Hematopoietic multipotent progenitor cell (in vitro differentiated cells): ENCODE data around the gene MCRS1. TPM values are rescaled to one million over a fixed set of nuclear protein-coding genes. Genes with fewer than 3 reads are reported as not detected.
"Not testable (repeated sequence)": the region's sequence is repeated elsewhere in the genome, so short reads cannot be mapped to it uniquely, and the experiment has no call there.

Source experiments
- DNase-seq, 3 donors: peaks; one replicate each; pipeline ENCODE4 v3.0.0-alpha.2; 2011 to 2015; ENCODE audit warnings: low read depth in 2 of 3, low spot score in 2 of 3
- total RNA-seq: library from RNA; depleted of rRNA; stranded (reverse); fragments of >200 nt; gene quantifications from one replicate; pipeline ENCODE4 v1.2.3, GENCODE V29; 2012

MCRS1 gene
- total RNA-seq, 1 donor, result 79.2 TPM

GRCh38 chr12:49542592-49543160 lies 25.3 kb downstream of the MCRS1 start:
- DNase-seq, result no peak

- peak in 1 of 3 donors; percentile 21 for DNase-seq
Measured at GRCh38 chr12:49541911-49542505, 25.9 kb downstream of the MCRS1 start.

DNA sequence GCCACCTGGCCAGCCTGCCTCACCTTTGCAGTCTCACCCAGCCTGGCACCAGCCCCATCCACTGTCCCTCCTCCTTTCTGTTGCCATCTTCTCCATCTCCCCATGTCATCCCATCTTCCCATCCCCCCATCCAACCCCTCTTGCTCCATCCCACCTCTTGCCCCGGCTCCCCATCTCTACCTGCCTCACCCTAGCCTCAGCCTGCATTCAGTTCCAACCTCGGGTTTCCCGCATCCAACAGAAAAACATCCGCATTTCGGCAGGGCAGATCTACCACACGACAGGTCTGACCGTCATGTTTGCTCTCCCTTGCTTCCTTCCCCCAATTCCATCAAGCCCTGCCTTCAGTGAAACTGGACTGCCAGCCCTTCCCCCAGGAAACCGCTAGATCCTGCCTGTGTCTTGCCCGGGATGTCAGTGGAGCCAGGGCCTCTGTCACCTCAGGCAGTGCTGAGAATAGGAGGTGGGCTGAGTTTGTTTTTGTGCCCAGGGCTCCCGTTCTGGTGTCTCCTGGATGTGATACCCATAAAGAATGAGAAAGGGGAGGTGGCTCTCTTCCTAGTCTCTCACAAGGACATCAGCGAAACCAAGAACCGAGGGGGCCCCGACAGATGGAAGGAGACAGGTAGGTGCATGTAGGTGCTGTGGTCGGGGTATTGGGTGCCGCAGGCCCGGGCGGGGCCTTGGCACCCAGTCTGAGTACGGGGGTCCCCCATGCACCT lies 26.6 kb downstream of the MCRS1 start:
- no peak for DNase-seq

DNA sequence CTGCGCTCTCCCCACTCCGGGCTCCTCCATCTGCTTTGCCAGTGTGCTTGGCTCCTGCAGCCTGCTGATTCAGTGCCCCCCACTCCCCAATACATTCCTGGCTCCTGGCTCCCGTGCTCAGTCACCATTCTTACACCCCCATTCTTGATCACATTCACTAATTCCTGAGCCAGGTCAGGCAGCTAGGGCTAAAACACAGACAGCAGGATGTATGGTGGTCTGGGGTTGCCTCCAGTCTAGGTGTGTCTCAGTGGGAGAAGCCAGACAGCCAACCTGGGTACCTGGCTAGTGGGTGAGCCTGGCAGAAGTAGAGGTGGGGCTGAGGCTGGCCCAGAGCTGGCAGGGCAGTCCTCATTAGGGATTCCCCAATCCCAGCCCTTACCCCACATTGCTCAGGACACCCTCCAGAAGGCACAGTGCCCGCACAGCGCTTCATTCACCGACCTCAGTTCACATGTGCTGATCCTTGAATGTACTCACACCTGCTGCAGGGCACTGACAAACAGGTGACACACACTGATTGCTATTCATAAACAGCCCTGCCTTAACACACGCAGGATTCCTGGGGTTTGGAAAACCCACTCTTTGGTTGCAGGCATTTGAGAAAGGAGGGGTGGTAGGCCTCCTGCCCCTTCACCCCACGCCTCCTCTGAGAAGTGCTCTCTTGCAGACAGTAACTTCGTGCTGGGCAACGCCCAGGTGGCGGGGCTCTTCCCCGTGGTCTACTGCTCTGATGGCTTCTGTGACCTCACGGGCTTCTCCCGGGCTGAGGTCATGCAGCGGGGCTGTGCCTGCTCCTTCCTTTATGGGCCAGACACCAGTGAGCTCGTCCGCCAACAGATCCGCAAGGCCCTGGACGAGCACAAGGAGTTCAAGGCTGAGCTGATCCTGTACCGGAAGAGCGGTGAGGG lies 27.5 kb downstream of the MCRS1 start:
- no peak for DNase-seq

DNA sequence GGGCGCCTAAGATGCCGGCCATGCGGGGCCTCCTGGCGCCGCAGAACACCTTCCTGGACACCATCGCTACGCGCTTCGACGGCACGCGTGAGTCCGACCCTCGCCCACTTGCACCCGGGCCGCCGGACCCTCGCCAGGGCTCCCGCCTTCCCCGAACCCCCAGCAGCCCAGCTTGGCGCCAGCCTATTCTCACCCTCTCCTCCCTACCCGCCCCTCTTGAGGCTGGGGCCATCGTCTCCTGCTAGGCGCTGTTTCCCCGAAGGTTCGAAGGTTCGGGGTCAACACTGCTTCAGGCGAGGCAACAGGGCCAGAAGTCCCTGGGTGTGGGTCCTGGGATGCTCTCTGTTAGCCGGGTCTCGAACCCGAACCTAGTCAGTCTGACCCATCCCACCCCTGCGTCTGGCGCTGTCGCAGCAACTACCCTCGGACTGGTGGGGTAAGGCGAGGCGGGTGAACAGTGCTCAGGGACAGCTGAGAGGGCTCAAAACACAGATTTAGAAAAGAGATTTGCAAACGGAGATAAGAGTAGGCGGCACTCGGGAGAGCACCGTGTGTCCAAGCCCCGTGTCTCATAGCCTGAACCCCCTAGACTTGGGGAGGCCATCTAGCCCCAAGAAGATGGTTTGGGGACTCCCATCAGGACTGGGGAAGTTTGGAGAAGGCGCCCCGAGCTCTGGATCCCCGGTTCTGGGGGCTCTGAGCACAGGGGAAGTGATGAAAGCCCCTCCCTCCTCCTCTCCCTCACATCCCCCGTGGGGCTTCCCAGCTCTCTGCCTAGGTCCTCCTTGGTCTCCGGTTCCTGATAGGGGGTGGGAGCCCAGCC lies 28.3 kb downstream of the MCRS1 start:
- DNase-seq, result no peak

DNA sequence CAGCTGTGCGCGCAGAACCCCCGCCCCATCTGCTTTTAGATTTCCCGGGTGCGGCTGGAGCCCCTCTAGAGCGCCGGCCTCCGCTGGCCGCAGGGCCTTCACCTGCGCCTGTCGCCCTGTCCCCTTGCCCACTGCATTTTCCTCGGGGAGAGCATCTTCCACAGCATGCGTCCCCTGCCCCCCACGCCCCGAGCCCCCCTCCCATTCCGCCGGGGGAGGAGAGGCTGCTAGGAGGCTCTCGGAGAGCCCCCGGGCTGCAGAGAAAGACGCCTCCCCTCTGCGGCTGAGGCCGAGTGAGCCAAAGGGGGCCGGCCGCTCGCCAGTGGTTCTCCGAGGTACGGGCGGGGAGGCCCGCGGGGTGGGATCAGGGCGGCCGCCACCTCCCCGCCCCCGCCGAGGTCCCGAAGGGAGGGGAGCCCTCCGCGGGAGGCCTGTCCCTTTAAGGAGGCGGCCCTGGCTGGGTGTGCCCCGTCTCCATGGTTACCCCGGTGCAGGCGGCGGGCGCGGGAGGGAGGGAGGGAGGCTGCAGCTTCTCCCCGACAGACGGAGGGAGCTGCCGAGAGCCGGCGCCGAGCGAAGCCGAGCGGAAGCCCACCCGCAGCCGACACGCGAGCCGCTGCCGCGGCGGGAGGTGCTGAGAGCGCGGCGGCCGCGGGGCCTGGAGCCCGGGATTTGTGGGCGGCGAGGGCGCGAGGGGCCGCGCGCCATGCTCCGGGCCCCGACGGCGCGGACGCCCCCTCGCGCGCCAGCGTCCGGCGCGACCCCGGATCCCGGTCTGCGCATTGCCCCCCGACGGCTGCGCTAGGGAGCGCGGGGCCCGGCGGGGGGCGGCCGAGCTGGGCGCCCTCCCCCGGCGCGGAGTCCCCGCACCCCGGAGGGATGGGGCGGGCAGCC lies 29.2 kb downstream of the MCRS1 start, which contains the start of gene KCNH3:
KCNH3 (plus strand) TSS at position 521 of the 894 bp plus-strand sequence. CDS start 387 bp downstream, outside the sequence.
- DNase-seq, result peak; percentile 77 to 89 (median 89)

- peak in 1 of 3 donors; percentile 31 for DNase-seq
Measured at GRCh38 chr12:49537752-49538509, 30.0 kb downstream of the MCRS1 start.

GRCh38 chr12:49537231-49537751 lies 30.7 kb downstream of the MCRS1 start:
- no peak for DNase-seq

DNA sequence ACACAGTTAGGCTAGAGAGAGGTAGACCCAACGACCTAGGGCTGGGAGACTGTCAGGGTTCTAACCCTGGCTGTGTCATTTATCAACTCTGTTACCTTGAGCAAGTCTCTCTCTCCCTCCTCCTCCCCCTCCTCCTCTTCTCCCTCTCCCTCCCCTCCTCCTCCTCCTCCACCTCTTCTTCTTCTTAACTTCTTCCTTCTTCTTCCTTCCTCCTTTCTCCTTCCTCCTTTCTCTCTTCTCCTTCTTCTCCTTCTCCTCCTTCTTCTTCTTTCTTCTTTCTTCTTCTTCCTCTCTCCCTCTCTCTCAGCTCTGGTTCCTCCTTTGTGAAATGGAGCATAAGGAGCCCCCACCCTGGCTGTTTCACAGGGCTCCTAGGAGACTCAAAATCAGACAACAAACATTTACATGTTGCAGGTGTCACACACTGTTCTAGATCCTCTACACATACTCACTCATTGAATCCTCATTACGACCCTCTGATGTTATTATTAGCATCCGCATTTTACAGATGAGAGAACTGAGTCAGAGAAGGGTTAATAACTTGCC lies 31.3 kb downstream of the MCRS1 start:
- DNase-seq, result peak in 1 of 3 donors; percentile 48

DNA sequence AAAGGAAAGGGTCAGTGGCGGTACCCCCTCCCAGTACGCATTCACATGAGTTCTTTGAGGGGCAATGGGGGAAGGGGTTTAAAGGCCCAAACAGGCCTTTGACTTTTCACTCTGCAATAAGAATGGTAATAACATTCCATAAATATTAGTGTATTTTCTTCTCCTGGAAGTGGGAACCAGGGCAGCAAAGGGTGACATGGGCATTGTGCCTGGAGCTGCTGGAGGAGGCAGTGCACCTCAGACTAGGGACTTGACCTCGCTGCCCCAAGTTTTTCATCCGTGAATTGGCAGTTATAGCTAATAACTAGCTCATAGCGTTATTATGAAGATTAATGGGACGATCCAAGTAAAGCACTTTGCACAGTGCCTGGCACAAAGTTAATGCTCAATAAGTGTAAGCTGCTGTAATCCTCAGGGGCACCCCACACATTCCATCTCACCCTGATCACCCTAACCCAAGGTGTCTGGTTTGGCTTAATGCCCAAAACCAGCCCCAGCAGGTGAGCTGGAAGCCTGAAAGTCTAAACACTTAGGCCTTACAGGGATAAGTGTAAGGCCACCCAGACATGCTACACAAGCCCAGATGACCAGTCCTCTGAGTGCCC lies 31.9 kb downstream of the MCRS1 start:
- no peak for DNase-seq

GRCh38 chr12:49534731-49535278 lies 33.1 kb downstream of the MCRS1 start:
- no peak for DNase-seq

GRCh38 chr12:49534122-49534521 lies 33.8 kb downstream of the MCRS1 start:
- DNase-seq, result not testable (repeated sequence)

GRCh38 chr12:49533331-49533730 lies 34.6 kb downstream of the MCRS1 start:
- no peak for DNase-seq

DNA sequence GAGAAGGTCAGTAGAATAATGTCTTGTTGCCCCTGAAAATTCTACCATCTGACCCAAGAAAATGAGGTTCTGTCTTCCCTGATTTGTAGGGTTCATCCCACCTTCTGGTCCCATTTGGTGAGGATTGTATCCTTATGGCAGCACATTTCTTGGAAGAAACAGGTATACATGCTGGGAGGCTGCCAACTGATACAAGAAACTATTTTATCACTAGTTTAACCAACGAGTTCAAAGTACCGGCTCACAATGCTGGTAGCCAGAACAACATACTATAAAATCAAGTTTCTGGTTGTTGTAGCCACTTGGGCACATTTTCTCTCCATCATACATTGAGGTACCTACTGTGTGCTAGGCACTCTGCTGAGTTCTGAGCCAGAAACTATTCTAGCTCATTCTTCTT lies 36.2 kb downstream of the MCRS1 start:
- DNase-seq, result no peak

DNA sequence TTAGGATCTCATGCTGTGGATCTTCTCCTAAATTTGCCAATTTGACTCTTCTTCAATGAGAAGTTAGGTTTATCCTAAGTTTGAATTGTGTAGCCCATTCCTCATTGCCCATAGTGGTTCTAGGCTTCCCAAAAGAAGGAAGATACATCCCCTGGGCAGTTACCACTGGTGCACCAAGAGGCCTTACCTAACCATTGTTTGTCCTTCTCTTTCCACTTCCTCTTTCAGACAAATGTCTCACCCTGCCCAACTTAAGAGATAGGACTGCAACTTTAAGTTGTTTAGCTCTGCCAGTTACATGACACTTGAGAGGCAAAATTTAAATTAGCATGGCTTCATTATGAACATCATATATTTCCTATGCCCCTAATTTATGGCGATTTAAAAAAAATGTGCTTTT lies 38.5 kb downstream of the MCRS1 start:
- peak in 1 of 3 donors; percentile 40 for DNase-seq

GRCh38 chr12:49527361-49528130 lies 40.4 kb downstream of the MCRS1 start:
- no peak for DNase-seq
